Measurements from ENCODE around the gene THSD7A. TPM values are rescaled to one million over a fixed set of nuclear protein-coding genes. Genes with fewer than 3 reads are reported as not detected.

The THSD7A gene
- total and polyA plus RNA-seq, 2 of the 8 experiments (the other 6 are each of a cell fraction or from before 2014, with no cell fraction given) = 0.44 to 1.2 TPM

DNA sequence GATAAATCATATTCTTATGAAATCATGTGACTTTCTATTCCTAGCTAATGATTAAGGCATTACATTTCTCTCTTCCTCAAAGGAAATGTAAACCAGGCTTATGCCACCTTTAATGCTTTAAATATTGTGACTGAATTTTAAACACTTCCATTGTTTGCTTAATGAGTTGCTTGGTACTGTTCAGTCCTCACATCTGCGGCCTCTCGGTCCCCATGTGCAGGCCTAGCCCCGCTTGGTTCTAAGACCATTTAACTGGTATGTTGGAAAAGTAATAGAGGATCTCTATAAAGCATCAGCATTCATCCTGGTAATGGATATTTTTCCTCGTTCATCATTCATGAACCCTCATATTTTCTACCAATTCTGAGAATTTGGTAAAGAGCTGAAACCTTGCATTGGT is 27.4 kb downstream of the THSD7A start:
- no peak overlapping the region for H4K8ac ChIP-seq (ENCODE audit: extremely low read depth, insufficient read depth, low read length)
- H2AFZ ChIP-seq (ENCODE audit: low read length) = no peak overlapping the region
- H2BK20ac ChIP-seq (ENCODE audit: low read length) = no peak overlapping the region
- H3K9me3 ChIP-seq (ENCODE audit: insufficient read depth in 2 of 2, low read depth in 1 of 2, low read length in 1 of 2) = no peaks in the 10 kb centered on the region
- H3K9ac ChIP-seq (replicated peaks in 1 of 4; ENCODE audit: extremely low read depth in 1 of 4, low read depth in 3 of 4, low read length in 3 of 4) = no peak overlapping the region
- no peak overlapping the region for H2BK15ac ChIP-seq (ENCODE audit: low read length)
- no peak overlapping the region for H2BK5ac ChIP-seq (ENCODE audit: low read depth, low read length)
- H3K23ac ChIP-seq (ENCODE audit: insufficient read length) = no peak overlapping the region
- H3K4me2 ChIP-seq (ENCODE audit: insufficient read depth in 1 of 2, low read depth in 2 of 2, low read length in 2 of 2) = no peak overlapping the region
- CTCF ChIA-PET (ENCODE audit: partially characterized antibody) = no interaction called here
- H2BK12ac ChIP-seq (ENCODE audit: low read depth, low read length) = no peak overlapping the region
- no peaks in the 10 kb centered on the region for H3K79me1 ChIP-seq (ENCODE audit: low read depth, low read length)
- no peak overlapping the region for H3K14ac ChIP-seq (ENCODE audit: insufficient read length)
- no peak for DNase-seq (ENCODE audit: low read depth in 1 of 2, low spot score in 2 of 2)
- H2AK5ac ChIP-seq (ENCODE audit: low read depth, low read length) = no peak overlapping the region
- no peak overlapping the region for H3K18ac ChIP-seq (ENCODE audit: extremely low read depth, low read length)
- no peak overlapping the region for H3K56ac ChIP-seq (replicated peaks; ENCODE audit: insufficient read length, low read depth, low read length)
- no peak overlapping the region for H4K91ac ChIP-seq (replicated peaks; ENCODE audit: insufficient read length, low read length)
- H3K27me3 ChIP-seq (replicated peaks in 1 of 4; ENCODE audit: control insufficient read depth in 3 of 4, extremely low read depth in 1 of 4, insufficient read depth in 3 of 4, low read length in 3 of 4) = no peaks in the 10 kb centered on the region
- no peak overlapping the region for H3K4ac ChIP-seq (replicated peaks; ENCODE audit: insufficient read length, low read depth, low read length)
- H3K27ac ChIP-seq (ENCODE audit: low read depth, low read length) = no peak overlapping the region
- no peaks in the 10 kb centered on the region for H3K36me3 ChIP-seq (ENCODE audit: control insufficient read depth in 2 of 4, insufficient read depth in 4 of 4, low read length in 3 of 4)
- no peak overlapping the region for H2BK120ac ChIP-seq (replicated peaks; ENCODE audit: low read depth, low read length)
- no peaks in the 10 kb centered on the region for H3K4me1 ChIP-seq (replicated peaks in 1 of 4; ENCODE audit: control insufficient read depth in 3 of 4, insufficient read depth in 4 of 4, low read length in 3 of 4)
- no peaks in the 10 kb centered on the region for H3K79me2 ChIP-seq (ENCODE audit: control insufficient read depth in 1 of 2, insufficient read depth in 2 of 2, low read length in 2 of 2)
- WGBS, 2 experiments (ENCODE audit: extremely low coverage in 1 of 2, insufficient coverage in 1 of 2, insufficient read length in 1 of 2, insufficient replicate concordance in 2 of 2, low coverage in 1 of 2, low lambda C conversion rate in 2 of 2, missing lambda C conversion rate in 1 of 2) = 94% methylated on average over 4 of the region's 4 CpGs; no CpG with 5 or more reads in 1 of the 2 experiments
- H3K4me3 ChIP-seq (ENCODE audit: extremely low read depth in 1 of 4, insufficient read depth in 2 of 4, low read depth in 3 of 4, low read length in 4 of 4) = no peak overlapping the region
- no peaks in the 10 kb centered on the region for H4K20me1 ChIP-seq (replicated peaks in 1 of 2; ENCODE audit: control insufficient read depth in 1 of 2, insufficient read depth in 2 of 2, low read length in 2 of 2)
- TF ChIP-seq RNF2 (IDR thresholded peaks at IDR 0.05; ENCODE audit: borderline replicate concordance, low read depth, low read length, missing control alignments, poor library complexity, severe bottlenecking) = no peak
- TF ChIP-seq, protein P1, sequence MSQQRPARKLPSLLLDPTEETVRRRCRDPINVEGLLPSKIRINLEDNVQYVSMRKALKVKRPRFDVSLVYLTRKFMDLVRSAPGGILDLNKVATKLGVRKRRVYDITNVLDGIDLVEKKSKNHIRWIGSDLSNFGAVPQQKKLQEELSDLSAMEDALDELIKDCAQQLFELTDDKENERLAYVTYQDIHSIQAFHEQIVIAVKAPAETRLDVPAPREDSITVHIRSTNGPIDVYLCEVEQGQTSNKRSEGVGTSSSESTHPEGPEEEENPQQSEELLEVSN (IDR thresholded peaks at IDR 0.05) = no peak
- no peak for TF ChIP-seq ASH2L (IDR thresholded peaks at IDR 0.05; ENCODE audit: low read length)
- TF ChIP-seq EP300 (IDR thresholded peaks at IDR 0.05; ENCODE audit: borderline replicate concordance in 1 of 2, low read depth in 2 of 2, low read length in 2 of 2) = no peak
- TF ChIP-seq, protein P2, sequence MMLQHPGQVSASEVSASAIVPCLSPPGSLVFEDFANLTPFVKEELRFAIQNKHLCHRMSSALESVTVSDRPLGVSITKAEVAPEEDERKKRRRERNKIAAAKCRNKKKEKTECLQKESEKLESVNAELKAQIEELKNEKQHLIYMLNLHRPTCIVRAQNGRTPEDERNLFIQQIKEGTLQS (IDR thresholded peaks at IDR 0.05; ENCODE audit: insufficient read depth, low read depth, low read length) = no peak
- TF ChIP-seq ZNF274 (IDR thresholded peaks at IDR 0.05; ENCODE audit: borderline replicate concordance, extremely low read depth, low read length) = no peak
- TF ChIP-seq POU5F1 (IDR thresholded peaks at IDR 0.05; ENCODE audit: low read depth, low read length) = no peak
- TF ChIP-seq HDAC6 (IDR thresholded peaks at IDR 0.05; ENCODE audit: low read depth, low read length) = no peak
- H3K23me2 ChIP-seq (ENCODE audit: low read depth, low read length) = no peaks in the 10 kb centered on the region
- FAIRE-seq = no peak
- POLR2A ChIA-PET (ENCODE audit: partially characterized antibody) = no interaction called here
- H4K5ac ChIP-seq (ENCODE audit: insufficient read length, low read depth, low read length) = no peak overlapping the region

All from H1 (cell line).